ENCODE results near the gene RSRC1. TPM values are rescaled to one million over a fixed set of nuclear protein-coding genes. Genes with fewer than 3 reads are reported as not detected.

Gene RSRC1
- total RNA-seq, 1 experiment from 2014 or later = 63.9 TPM

GRCh38 chr3:158097593-158098308 is 12.1 kb upstream of the RSRC1 start:
- DNase-seq (ENCODE audit: low read depth, low spot score) = no peak
- in situ Hi-C loops (cut with HindIII; ENCODE audit: low pct_unique_long_range_greater_than_20kb, low sequenced_read_pairs) = no loop called here

- in situ Hi-C loops (cut with HindIII; ENCODE audit: low pct_unique_long_range_greater_than_20kb, low sequenced_read_pairs) = no loop called here
- no peak for DNase-seq (ENCODE audit: low read depth, low spot score)
Measured at GRCh38 chr3:158098309-158098639, 11.6 kb upstream of the RSRC1 start.

GRCh38 chr3:158098834-158099424 is 11.0 kb upstream of the RSRC1 start:
- in situ Hi-C loops (cut with HindIII; ENCODE audit: low pct_unique_long_range_greater_than_20kb, low sequenced_read_pairs) = no loop called here
- no peak for DNase-seq (ENCODE audit: low read depth, low spot score)

- no peak for DNase-seq (ENCODE audit: low read depth, low spot score)
- in situ Hi-C loops (cut with HindIII; ENCODE audit: low pct_unique_long_range_greater_than_20kb, low sequenced_read_pairs) = no loop called here
Measured at GRCh38 chr3:158100681-158101080, 9.2 kb upstream of the RSRC1 start.

GRCh38 chr3:158101335-158102241 is 8.3 kb upstream of the RSRC1 start:
- in situ Hi-C loops (cut with HindIII; ENCODE audit: low pct_unique_long_range_greater_than_20kb, low sequenced_read_pairs) = no loop called here
- DNase-seq (ENCODE audit: low read depth, low spot score) = no peak

GRCh38 chr3:158102242-158103080 is 7.4 kb upstream of the RSRC1 start:
- DNase-seq (ENCODE audit: low read depth, low spot score) = no peak
- in situ Hi-C loops (cut with HindIII; ENCODE audit: low pct_unique_long_range_greater_than_20kb, low sequenced_read_pairs) = no loop called here

GRCh38 chr3:158103081-158103886 is 6.6 kb upstream of the RSRC1 start:
- DNase-seq (ENCODE audit: low read depth, low spot score) = no peak

GRCh38 chr3:158103887-158104327 is 6.0 kb upstream of the RSRC1 start:
- no peak for DNase-seq (ENCODE audit: low read depth, low spot score)
- in situ Hi-C loops (cut with HindIII; ENCODE audit: low pct_unique_long_range_greater_than_20kb, low sequenced_read_pairs) = no loop called here

More at GRCh38 chr3:158103081-158103886, 6.6 kb upstream of the RSRC1 start:
- in situ Hi-C loops (cut with HindIII; ENCODE audit: low pct_unique_long_range_greater_than_20kb, low sequenced_read_pairs) = no loop called here

- in situ Hi-C loops (cut with HindIII; ENCODE audit: low pct_unique_long_range_greater_than_20kb, low sequenced_read_pairs) = no loop called here
- DNase-seq (ENCODE audit: low read depth, low spot score) = no peak
Measured at GRCh38 chr3:158104431-158104921, 5.4 kb upstream of the RSRC1 start.

- in situ Hi-C loops (cut with HindIII; ENCODE audit: low pct_unique_long_range_greater_than_20kb, low sequenced_read_pairs) = no loop called here
- peak; percentile 42 for DNase-seq (ENCODE audit: low read depth, low spot score)
Measured at GRCh38 chr3:158105119-158105709, 4.7 kb upstream of the RSRC1 start.

- peak; percentile 69 for DNase-seq (ENCODE audit: low read depth, low spot score)
- in situ Hi-C loops (cut with HindIII; ENCODE audit: low pct_unique_long_range_greater_than_20kb, low sequenced_read_pairs) = no loop called here
Measured at GRCh38 chr3:158105710-158106253, 4.1 kb upstream of the RSRC1 start.

- no peak for DNase-seq (ENCODE audit: low read depth, low spot score)
- in situ Hi-C loops (cut with HindIII; ENCODE audit: low pct_unique_long_range_greater_than_20kb, low sequenced_read_pairs) = no loop called here
Measured at GRCh38 chr3:158106766-158107471, 3.0 kb upstream of the RSRC1 start.

- DNase-seq (ENCODE audit: low read depth, low spot score) = no peak
- in situ Hi-C loops (cut with HindIII; ENCODE audit: low pct_unique_long_range_greater_than_20kb, low sequenced_read_pairs) = no loop called here
Measured at GRCh38 chr3:158107605-158108444, 2.1 kb upstream of the RSRC1 start.

GRCh38 chr3:158108445-158108985 is 1.4 kb upstream of the RSRC1 start:
- in situ Hi-C loops (cut with HindIII; ENCODE audit: low pct_unique_long_range_greater_than_20kb, low sequenced_read_pairs) = no loop called here

More at GRCh38 chr3:158108445-158108985, 1.4 kb upstream of the RSRC1 start:
- DNase-seq (ENCODE audit: low read depth, low spot score) = no peak
